ENCODE data around the gene CEACAM18. TPM values are rescaled to one million over a fixed set of nuclear protein-coding genes. Genes with fewer than 3 reads are reported as not detected.
"Not testable (repeated sequence)": the region's sequence is repeated elsewhere in the genome, so short reads cannot be mapped to it uniquely, and the experiment has no call there.

CEACAM18 gene
- total RNA-seq, 2 donors from 2014 or later, result not detected

GRCh38 chr19:51439021-51439465 is 39.3 kb upstream of the CEACAM18 start:
- no peaks in the 10 kb centered on the region for H3K4me1 ChIP-seq (ENCODE audit: control insufficient read depth in 1 of 2, low read depth in 2 of 2)
- ATAC-seq (ENCODE audit: insufficient number of reproducible peaks, low FRiP score, low read depth), result no peak
- no peak for TF ChIP-seq CTCF (IDR thresholded peaks at IDR 0.05)
- H3K36me3 ChIP-seq, result no peaks in the 10 kb centered on the region
- H3K27ac ChIP-seq, result no peak overlapping the region
- H3K4me3 ChIP-seq, result no peak overlapping the region
- H3K9me3 ChIP-seq, result no peaks in the 10 kb centered on the region
- H3K27me3 ChIP-seq (replicated peaks; ENCODE audit: insufficient read depth), result no peaks in the 10 kb centered on the region
- no peak for DNase-seq (ENCODE audit: low spot score)

GRCh38 chr19:51440052-51440451 is 38.3 kb upstream of the CEACAM18 start:
- Histone ChIP-seq H3K27ac (no peak overlapping the region), H3K9me3 (no peaks in the 10 kb centered on the region), H3K4me3 (no peak overlapping the region), H3K4me1 (ENCODE audit: control insufficient read depth in 1 of 2, low read depth in 2 of 2) (no peaks in the 10 kb centered on the region), H3K27me3 (replicated peaks; ENCODE audit: insufficient read depth) (no peaks in the 10 kb centered on the region), H3K36me3 (no peaks in the 10 kb centered on the region)
- ATAC-seq (ENCODE audit: insufficient number of reproducible peaks, low FRiP score, low read depth), result no peak
- no peak for TF ChIP-seq CTCF (IDR thresholded peaks at IDR 0.05)
- no peak for DNase-seq (ENCODE audit: low spot score)

- Histone ChIP-seq H3K27ac (no peak overlapping the region), H3K36me3 (no peaks in the 10 kb centered on the region), H3K4me3 (peak overlapping the region; percentile 48), H3K9me3 (no peaks in the 10 kb centered on the region), H3K4me1 (ENCODE audit: control insufficient read depth in 1 of 2, low read depth in 2 of 2) (no peaks in the 10 kb centered on the region), H3K27me3 (replicated peaks; ENCODE audit: insufficient read depth) (no peaks in the 10 kb centered on the region)
- no peak for ATAC-seq (ENCODE audit: insufficient number of reproducible peaks, low FRiP score, low read depth)
- no peak for DNase-seq (ENCODE audit: low spot score)
- TF ChIP-seq CTCF (IDR thresholded peaks at IDR 0.05), result no peak
These were observed 37.4 kb upstream of the CEACAM18 start for GRCh38 chr19:51440846-51441409.

GRCh38 chr19:51441410-51442390 is 36.6 kb upstream of the CEACAM18 start:
- Histone ChIP-seq H3K36me3 (no peaks in the 10 kb centered on the region), H3K4me1 (ENCODE audit: control insufficient read depth in 1 of 2, low read depth in 2 of 2) (no peaks in the 10 kb centered on the region), H3K4me3 (peak overlapping the region; percentile 48), H3K27me3 (replicated peaks; ENCODE audit: insufficient read depth) (no peaks in the 10 kb centered on the region), H3K27ac (no peak overlapping the region), H3K9me3 (no peaks in the 10 kb centered on the region)
- TF ChIP-seq CTCF (IDR thresholded peaks at IDR 0.05), result no peak
- DNase-seq (ENCODE audit: low spot score), result no peak
- ATAC-seq (ENCODE audit: insufficient number of reproducible peaks, low FRiP score, low read depth), result no peak

GRCh38 chr19:51447510-51447909 is 30.8 kb upstream of the CEACAM18 start:
- not testable (repeated sequence) for H3K4me3 ChIP-seq

More at GRCh38 chr19:51447510-51447909, 30.8 kb upstream of the CEACAM18 start:
- not testable (repeated sequence) for ATAC-seq (ENCODE audit: insufficient number of reproducible peaks, low FRiP score, low read depth); H3K9me3 ChIP-seq; H3K4me1 ChIP-seq (ENCODE audit: control insufficient read depth in 1 of 2, low read depth in 2 of 2); H3K27me3 ChIP-seq (replicated peaks; ENCODE audit: insufficient read depth); H3K27ac ChIP-seq; DNase-seq (ENCODE audit: low spot score); H3K36me3 ChIP-seq

Data from thoracic aorta (tissue), 2 donors.